Middle frontal gyrus (tissue), 1 donor: Measurements from ENCODE around the gene TNNI3.
"Not testable (repeated sequence)": the region's sequence is repeated elsewhere in the genome, so short reads cannot be mapped to it uniquely, and the experiment has no call there.

Source experiments
- DNase-seq: peaks from one replicate; pipeline ENCODE4 v3.0.0-alpha.2; 2015; ENCODE audit warnings: low spot score; ENCODE audit errors: extremely low spot score

The TNNI3 gene

GRCh38 chr19:55157064-55157908 is at the start of gene TNNI3:
TSS of gene TNNI3 (minus strand) at chr19:55157732. CDS start at chr19:55157589, 143 bp downstream.
- no peak for DNase-seq

GRCh38 chr19:55206664-55207500 is 49.4 kb upstream of the TNNI3 start:
- DNase-seq = no peak

- not testable (repeated sequence) for DNase-seq
Measured at GRCh38 chr19:55202199-55202598, 44.7 kb upstream of the TNNI3 start.

GRCh38 chr19:55199620-55200204 is 42.2 kb upstream of the TNNI3 start:
- DNase-seq = no peak

GRCh38 chr19:55198651-55199050 is 41.1 kb upstream of the TNNI3 start:
- DNase-seq = no peak

- no peak for DNase-seq
Measured at GRCh38 chr19:55197528-55197927, 40.0 kb upstream of the TNNI3 start.

- DNase-seq = no peak
Measured at GRCh38 chr19:55196803-55197202, 39.3 kb upstream of the TNNI3 start.

GRCh38 chr19:55193481-55193880 is 35.9 kb upstream of the TNNI3 start:
- DNase-seq = peak; percentile 67

GRCh38 chr19:55189403-55189835 is 31.9 kb upstream of the TNNI3 start:
- peak; percentile 56 for DNase-seq

GRCh38 chr19:55188625-55189024 is 31.1 kb upstream of the TNNI3 start:
- DNase-seq = no peak

- no peak for DNase-seq
Measured at GRCh38 chr19:55186080-55186479, 28.5 kb upstream of the TNNI3 start.

GRCh38 chr19:55181740-55182139 is 24.2 kb upstream of the TNNI3 start:
- DNase-seq = no peak

- no peak for DNase-seq
Measured at GRCh38 chr19:55179606-55180484, 22.3 kb upstream of the TNNI3 start, which contains the start of gene SYT5. TSS of gene SYT5 (minus strand) at chr19:55180289. CDS start at chr19:55179041, 1,248 bp downstream.

GRCh38 chr19:55178781-55179599 is 21.5 kb upstream of the TNNI3 start:
- DNase-seq = peak; percentile 40

GRCh38 chr19:55176076-55176475 is 18.5 kb upstream of the TNNI3 start:
- no peak for DNase-seq

- no peak for DNase-seq
Measured at GRCh38 chr19:55175117-55175867, 17.8 kb upstream of the TNNI3 start.

GRCh38 chr19:55174425-55175116 is 17.0 kb upstream of the TNNI3 start:
- DNase-seq = no peak

GRCh38 chr19:55173714-55174409 is 16.3 kb upstream of the TNNI3 start:
- no peak for DNase-seq
